A673 (cell line): Measurements from ENCODE around the gene THSD4. TPM values are rescaled to one million over a fixed set of nuclear protein-coding genes. Genes with fewer than 3 reads are reported as not detected.

Source experiments
- BruUV-seq: library from RNA; stranded (reverse); fragments of 400-500 nt; replicated peaks from 2 replicates; lab custom pipeline; 2021; lab: Mats Ljungman, UMichigan
- CTCF ChIA-PET: fragments of 300-600 bp; sonication (Branson Sonifier 250); formaldehyde crosslinking; loops from one replicate; lab custom pipeline; 2022; ENCODE audit warnings: antibody characterized with exemption; lab: Charles Lee
- POLR2A ChIA-PET: fragments of 300-600 bp; sonication (Branson Sonifier 250); formaldehyde crosslinking; loops from one replicate; lab custom pipeline; 2022; ENCODE audit warnings: antibody characterized with exemption; ENCODE audit not compliant: low non-redundant PET; lab: Charles Lee
- DNase-seq: peaks from one replicate; pipeline ENCODE4 v3.0.0-alpha.2; 2015; ENCODE audit warnings: low spot score
- H3K27ac ChIP-seq: fragments of 200-600 bp; sonication (generic); 2 replicates; pipeline ENCODE4 v1.5.1; 2016; ENCODE audit warnings: mixed run types, low read depth, mild to moderate bottlenecking, mixed read lengths, antibody characterized with exemption, low read length; ENCODE audit not compliant: poor library complexity, severe bottlenecking
- H3K27me3 ChIP-seq: fragments of 200-600 bp; sonication (generic); replicated peaks from 2 replicates; pipeline ENCODE4 v1.6.1; 2017; ENCODE audit warnings: mixed run types, low read depth, mild to moderate bottlenecking, mixed read lengths, antibody characterized with exemption, low read length; ENCODE audit not compliant: insufficient read depth, poor library complexity
- H3K36me3 ChIP-seq: fragments of 200-600 bp; sonication (generic); 2 replicates; pipeline ENCODE4 v1.6.1; 2016; ENCODE audit warnings: mixed run types, mild to moderate bottlenecking, mixed read lengths, antibody characterized with exemption, low read length; ENCODE audit not compliant: insufficient read depth, poor library complexity, severe bottlenecking
- H3K4me1 ChIP-seq: fragments of 200-600 bp; sonication (generic); 2 replicates; pipeline ENCODE4 v1.6.1; 2017; ENCODE audit warnings: mixed run types, mild to moderate bottlenecking, mixed read lengths, antibody characterized with exemption, low read length; ENCODE audit not compliant: insufficient read depth, poor library complexity, severe bottlenecking
- H3K4me3 ChIP-seq: fragments of 200-600 bp; sonication (generic); 2 replicates; pipeline ENCODE4 v1.5.1; 2016; ENCODE audit warnings: low read depth, mixed run types, mild to moderate bottlenecking, mixed read lengths, low read length; ENCODE audit not compliant: poor library complexity, severe bottlenecking
- H3K9me3 ChIP-seq: fragments of 200-600 bp; sonication (generic); 2 replicates; pipeline ENCODE4 v1.6.1; 2016; ENCODE audit warnings: mixed run types, low read depth, mild to moderate bottlenecking, mixed read lengths, antibody characterized with exemption, low read length; ENCODE audit not compliant: poor library complexity, severe bottlenecking
- EZH2 ChIP-seq: fragments of 200-600 bp; sonication (generic); IDR thresholded peaks from 2 replicates; pipeline ENCODE4 v1.6.1; 2017; ENCODE audit warnings: borderline replicate concordance, low read depth, mild to moderate bottlenecking, mixed read lengths, antibody characterized with exemption, low read length; ENCODE audit not compliant: poor library complexity, severe bottlenecking
- intact Hi-C: fragments of 100-400 bp; cut with micrococcal nuclease; formaldehyde crosslinking; loops from one replicate; pipeline ENCODE4 v1.10.0; 2022; ENCODE audit not compliant: unreplicated experiment
- total RNA-seq: library from RNA; stranded (reverse); gene quantifications from 2 replicates; pipeline ENCODE4 v1.2.3, GENCODE V29; 2021
- TF ChIP-seq, protein P1 (sequence below): fragments of 300-800, 200-600 bp; sonication (generic); conservative IDR thresholded peaks from 2 replicates; pipeline ENCODE4 v1.5.1; 2017; ENCODE audit warnings: low read depth, mild to moderate bottlenecking, antibody characterized with exemption, low read length, moderate library complexity, mixed read lengths

The THSD4 gene
- total RNA-seq, 1 experiment from 2014 or later: 2.4 TPM

DNA sequence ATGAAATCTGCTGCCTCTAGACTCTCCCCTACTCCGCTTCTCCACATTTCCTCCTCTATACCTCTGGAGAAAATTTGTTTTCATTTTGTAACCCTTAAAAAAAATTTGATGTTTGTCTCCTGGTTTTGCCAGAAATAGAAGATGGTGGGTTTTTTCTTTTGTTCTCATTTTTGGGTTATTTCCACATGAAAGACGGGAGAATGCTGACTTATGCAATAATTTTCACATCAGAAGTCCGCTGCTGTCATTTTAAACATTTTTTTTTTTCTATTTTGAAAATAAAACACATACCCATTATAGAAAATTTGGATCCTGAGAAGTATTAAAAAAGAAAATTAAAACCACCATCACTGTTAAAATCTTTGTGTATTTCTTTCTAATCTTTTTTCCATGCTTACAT lies 374.3 kb downstream of the THSD4 start:
- intact Hi-C loops: no loop called here
- BruUV-seq: no TSS peak
- Histone ChIP-seq H3K9me3 (no peaks in the 10 kb centered on the region), H3K4me3 (no peak overlapping the region), H3K36me3 (no peaks in the 10 kb centered on the region), H3K27ac (no peak overlapping the region), H3K27me3 (peaks cover 24% of the 10 kb centered on the region), H3K4me1 (no peaks in the 10 kb centered on the region)
- no peak for TF ChIP-seq EZH2
- TF ChIP-seq, protein P1, sequence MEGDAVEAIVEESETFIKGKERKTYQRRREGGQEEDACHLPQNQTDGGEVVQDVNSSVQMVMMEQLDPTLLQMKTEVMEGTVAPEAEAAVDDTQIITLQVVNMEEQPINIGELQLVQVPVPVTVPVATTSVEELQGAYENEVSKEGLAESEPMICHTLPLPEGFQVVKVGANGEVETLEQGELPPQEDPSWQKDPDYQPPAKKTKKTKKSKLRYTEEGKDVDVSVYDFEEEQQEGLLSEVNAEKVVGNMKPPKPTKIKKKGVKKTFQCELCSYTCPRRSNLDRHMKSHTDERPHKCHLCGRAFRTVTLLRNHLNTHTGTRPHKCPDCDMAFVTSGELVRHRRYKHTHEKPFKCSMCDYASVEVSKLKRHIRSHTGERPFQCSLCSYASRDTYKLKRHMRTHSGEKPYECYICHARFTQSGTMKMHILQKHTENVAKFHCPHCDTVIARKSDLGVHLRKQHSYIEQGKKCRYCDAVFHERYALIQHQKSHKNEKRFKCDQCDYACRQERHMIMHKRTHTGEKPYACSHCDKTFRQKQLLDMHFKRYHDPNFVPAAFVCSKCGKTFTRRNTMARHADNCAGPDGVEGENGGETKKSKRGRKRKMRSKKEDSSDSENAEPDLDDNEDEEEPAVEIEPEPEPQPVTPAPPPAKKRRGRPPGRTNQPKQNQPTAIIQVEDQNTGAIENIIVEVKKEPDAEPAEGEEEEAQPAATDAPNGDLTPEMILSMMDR: no peak
- DNase-seq: no peak
- ChIA-PET POLR2A (no interaction called here), CTCF (no interaction called here)

DNA sequence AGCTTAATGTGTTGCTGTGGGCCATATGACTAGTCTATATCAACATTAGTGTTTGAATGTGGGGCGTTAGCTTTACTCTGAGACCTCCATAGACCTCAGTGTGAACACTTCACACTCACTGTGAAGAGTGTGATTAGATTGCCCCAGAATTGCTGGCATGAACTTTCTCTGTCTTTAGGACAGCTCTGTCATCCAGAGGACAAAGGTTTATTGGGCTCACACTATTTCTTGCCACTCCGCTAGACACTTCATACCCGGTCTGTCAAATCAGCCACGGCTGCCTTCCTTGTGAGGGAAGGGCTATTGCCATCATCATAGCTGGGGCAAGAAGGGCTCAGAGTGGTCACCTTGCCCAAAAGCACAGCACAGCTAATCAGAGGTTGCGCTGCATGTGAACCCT lies 378.3 kb downstream of the THSD4 start:
- Histone ChIP-seq H3K4me3 (no peak overlapping the region), H3K27ac (no peak overlapping the region), H3K27me3 (peaks cover 13% of the 10 kb centered on the region), H3K4me1 (no peaks in the 10 kb centered on the region), H3K36me3 (no peaks in the 10 kb centered on the region), H3K9me3 (no peaks in the 10 kb centered on the region)
- ChIA-PET POLR2A (no interaction called here), CTCF (no interaction called here)
- no peak for DNase-seq
- intact Hi-C loops: no loop called here
- TF ChIP-seq EZH2: no peak
- TF ChIP-seq, protein P1: no peak
- BruUV-seq: no TSS peak

- H3K9me3 ChIP-seq: no peaks in the 10 kb centered on the region
- peaks cover 7% of the 10 kb centered on the region for H3K27me3 ChIP-seq
- TF ChIP-seq EZH2: no peak
- TF ChIP-seq, protein P1: no peak
- no TSS peak for BruUV-seq
- H3K4me1 ChIP-seq: no peaks in the 10 kb centered on the region
- ChIA-PET CTCF (interaction anchor here (0.7 kb wide), 1 partner anchor 301 kb away, joined by 4 read pairs; no protein-coding TSS in a partner anchor), POLR2A (no interaction called here)
- H3K4me3 ChIP-seq: no peak overlapping the region
- H3K27ac ChIP-seq: no peak overlapping the region
- intact Hi-C loops: no loop called here
- H3K36me3 ChIP-seq: no peaks in the 10 kb centered on the region
- no peak for DNase-seq
These were observed 379.5 kb downstream of the THSD4 start for GRCh38 chr15:71494563-71495397.
